ENCODE data around the gene OR5K2.

The OR5K2 gene

GRCh38 chr3:98497381-98497780, at the start of gene OR5K2:
Gene OR5K2 (plus strand): TSS chr3:98497681. CDS start chr3:98497681, 0 bp downstream.
- TF ChIP-seq CTCF (IDR thresholded peaks at IDR 0.05; ENCODE audit: control insufficient read depth, extremely low read depth, insufficient read depth): no peak
- no peak within 1 kb of the TSS for H3K4me3 ChIP-seq (ENCODE audit: low read depth, low read length)
- DNase-seq (ENCODE audit: low read depth): no peak

GRCh38 chr3:98449606-98450193, 47.8 kb upstream of the OR5K2 start:
- no peak for DNase-seq (ENCODE audit: low read depth)
- TF ChIP-seq CTCF (IDR thresholded peaks at IDR 0.05; ENCODE audit: control insufficient read depth, extremely low read depth, insufficient read depth): no peak

GRCh38 chr3:98450372-98450771, 47.1 kb upstream of the OR5K2 start:
- DNase-seq (ENCODE audit: low read depth): no peak
- TF ChIP-seq CTCF (IDR thresholded peaks at IDR 0.05; ENCODE audit: control insufficient read depth, extremely low read depth, insufficient read depth): no peak
- H3K4me3 ChIP-seq (ENCODE audit: low read depth, low read length): no peak overlapping the region

More at GRCh38 chr3:98449606-98450193, 47.8 kb upstream of the OR5K2 start:
- H3K4me3 ChIP-seq (ENCODE audit: low read depth, low read length): no peak overlapping the region

- no peak overlapping the region for H3K4me3 ChIP-seq (ENCODE audit: low read depth, low read length)
- no peak for DNase-seq (ENCODE audit: low read depth)
- TF ChIP-seq CTCF (IDR thresholded peaks at IDR 0.05; ENCODE audit: control insufficient read depth, extremely low read depth, insufficient read depth): no peak
Measured at GRCh38 chr3:98453827-98454226, 43.7 kb upstream of the OR5K2 start.

- no peak overlapping the region for H3K4me3 ChIP-seq (ENCODE audit: low read depth, low read length)
- TF ChIP-seq CTCF (IDR thresholded peaks at IDR 0.05; ENCODE audit: control insufficient read depth, extremely low read depth, insufficient read depth): no peak
- DNase-seq (ENCODE audit: low read depth): no peak
Measured at GRCh38 chr3:98454929-98455328, 42.6 kb upstream of the OR5K2 start.

GRCh38 chr3:98457543-98457942, 39.9 kb upstream of the OR5K2 start:
- TF ChIP-seq CTCF (IDR thresholded peaks at IDR 0.05; ENCODE audit: control insufficient read depth, extremely low read depth, insufficient read depth): no peak
- H3K4me3 ChIP-seq (ENCODE audit: low read depth, low read length): no peak overlapping the region
- no peak for DNase-seq (ENCODE audit: low read depth)

- TF ChIP-seq CTCF (IDR thresholded peaks at IDR 0.05; ENCODE audit: control insufficient read depth, extremely low read depth, insufficient read depth): no peak
- H3K4me3 ChIP-seq (ENCODE audit: low read depth, low read length): no peak overlapping the region
- no peak for DNase-seq (ENCODE audit: low read depth)
Measured at GRCh38 chr3:98460220-98460619, 37.3 kb upstream of the OR5K2 start.

Measured in LNCaP clone FGC (cell line).